IMR-90 (cell line): Measurements from ENCODE around the gene OSBP2. TPM values are rescaled to one million over a fixed set of nuclear protein-coding genes. Genes with fewer than 3 reads are reported as not detected.

Source experiments
- ATAC-seq: fragments of 200-7000 bp; cut with Tn5 transposase; 2 replicates; pipeline ENCODE4 v1.9.1; 2020; ENCODE audit warnings: low read depth, mild to moderate bottlenecking, moderate library complexity
- BruUV-seq: library from RNA; stranded (reverse); fragments of 400-500 nt; replicated peaks from 2 replicates; lab custom pipeline; 2021; lab: Mats Ljungman, UMichigan
- CTCF ChIA-PET: fragments of 300-600 bp; formaldehyde crosslinking; extraction: SDS; loops from one replicate; lab custom pipeline; 2021; ENCODE audit warnings: antibody characterized with exemption; lab: Yijun Ruan, JAX
- POLR2A ChIA-PET: fragments of 300-600 bp; sonication (Branson Sonifier 250); formaldehyde crosslinking; loops from one replicate; lab custom pipeline; 2022; ENCODE audit warnings: antibody characterized with exemption; ENCODE audit not compliant: unreplicated experiment; lab: Charles Lee
- DNase-seq: peaks from one replicate; pipeline ENCODE4 v3.0.0; 2013
- H2AFZ ChIP-seq: replicated peaks from 2 replicates; pipeline ENCODE3; 2013; ENCODE audit warnings: low read length, mild to moderate bottlenecking; ENCODE audit not compliant: poor library complexity
- H2AK5ac ChIP-seq: 2 replicates; pipeline ENCODE4 v1.6.1; 2013; ENCODE audit warnings: low read depth, low read length, inconsistent platforms
- H2AK9ac ChIP-seq: replicated peaks from 2 replicates; pipeline ENCODE3; 2013; ENCODE audit warnings: mild to moderate bottlenecking, low read depth, low read length, moderate library complexity; ENCODE audit not compliant: poor library complexity
- H2BK120ac ChIP-seq: 2 replicates; pipeline ENCODE4 v1.6.1; 2013; ENCODE audit warnings: low read depth, low read length, inconsistent platforms
- H2BK15ac ChIP-seq: 3 replicates; pipeline ENCODE4 v1.6.1; 2013; ENCODE audit warnings: low read depth, low read length, inconsistent platforms
- H2BK20ac ChIP-seq: 2 replicates; pipeline ENCODE4 v1.6.1; 2013; ENCODE audit warnings: low read depth, mild to moderate bottlenecking, inconsistent platforms, low read length, moderate library complexity
- H2BK5ac ChIP-seq: 2 replicates; pipeline ENCODE4 v1.6.1; 2013; ENCODE audit warnings: mild to moderate bottlenecking, low read depth, low read length, inconsistent platforms; ENCODE audit not compliant: poor library complexity, severe bottlenecking
- H3K14ac ChIP-seq: replicated peaks from 2 replicates; pipeline ENCODE4 v1.6.1; 2013; ENCODE audit warnings: low read depth, low read length, inconsistent platforms
- H3K18ac ChIP-seq: 2 replicates; pipeline ENCODE4 v1.6.1; 2013; ENCODE audit warnings: low read depth, low read length, control low read depth
- H3K23ac ChIP-seq: 2 replicates; pipeline ENCODE4 v1.6.1; 2013; ENCODE audit warnings: low read depth, low read length, inconsistent platforms
- H3K27ac ChIP-seq: 2 replicates; pipeline ENCODE4 v1.5.1; 2013; ENCODE audit warnings: mild to moderate bottlenecking, control low read depth, low read length; ENCODE audit not compliant: insufficient read depth
- H3K27me3 ChIP-seq: 2 replicates; pipeline ENCODE4 v1.6.1; 2013; ENCODE audit warnings: low read length; ENCODE audit not compliant: control insufficient read depth, insufficient read depth
- H3K36me3 ChIP-seq: 2 replicates; pipeline ENCODE4 v1.6.1; 2013; ENCODE audit warnings: low read length, mixed read lengths; ENCODE audit not compliant: control insufficient read depth, insufficient read depth
- H3K4ac ChIP-seq: 2 replicates; pipeline ENCODE4 v1.6.1; 2013; ENCODE audit warnings: low read depth, low read length, inconsistent platforms
- H3K4me1 ChIP-seq: 2 replicates; pipeline ENCODE4 v1.6.1; 2013; ENCODE audit warnings: low read length, mixed read lengths; ENCODE audit not compliant: control insufficient read depth, insufficient read depth
- H3K4me2 ChIP-seq: 2 replicates; pipeline ENCODE4 v1.6.1; 2013; ENCODE audit warnings: low read depth, mild to moderate bottlenecking, control low read depth, low read length, moderate library complexity
- H3K4me3 ChIP-seq: 2 replicates; pipeline ENCODE4 v1.5.1; 2013; ENCODE audit warnings: low read depth, mild to moderate bottlenecking, control low read depth, low read length, moderate library complexity; ENCODE audit not compliant: insufficient read depth
- H3K56ac ChIP-seq: 2 replicates; pipeline ENCODE4 v1.6.1; 2013; ENCODE audit warnings: low read length, inconsistent platforms; ENCODE audit not compliant: insufficient read depth; ENCODE audit errors: extremely low read depth
- H3K79me1 ChIP-seq, 2 experiments: 2 replicates each; pipeline ENCODE4 v1.6.1; 2013; ENCODE audit warnings: low read length in 2 of 2, inconsistent platforms in 1 of 2, low read depth in 1 of 2
- H3K9ac ChIP-seq: 2 replicates; pipeline ENCODE4 v1.6.1; 2013; ENCODE audit warnings: low read depth, low read length, control low read depth
- H3K9me1 ChIP-seq: 2 replicates; pipeline ENCODE4 v1.6.1; 2013; ENCODE audit warnings: low read length, inconsistent platforms; ENCODE audit not compliant: insufficient read depth
- H3K9me3 ChIP-seq: 2 replicates; pipeline ENCODE4 v1.6.1; 2013; ENCODE audit warnings: low read length; ENCODE audit not compliant: control insufficient read depth, insufficient read depth
- H4K20me1 ChIP-seq: 2 replicates; pipeline ENCODE4 v1.6.1; 2013; ENCODE audit warnings: low read length, inconsistent platforms; ENCODE audit not compliant: insufficient read depth
- H4K5ac ChIP-seq: 2 replicates; pipeline ENCODE4 v1.6.1; 2013; ENCODE audit warnings: mild to moderate bottlenecking, low read depth, low read length, control low read depth
- H4K8ac ChIP-seq, 2 experiments: 2 replicates each; pipeline ENCODE4 v1.6.1; 2013; ENCODE audit warnings: low read depth in 2 of 2, low read length in 2 of 2, control low read depth in 1 of 2, inconsistent platforms in 1 of 2
- H4K91ac ChIP-seq: 2 replicates; pipeline ENCODE4 v1.6.1; 2013; ENCODE audit warnings: low read depth, low read length, inconsistent platforms; ENCODE audit not compliant: insufficient read depth
- BHLHE40 ChIP-seq: fragments of 150-350 bp; IDR thresholded peaks from 2 replicates; pipeline ENCODE4 v1.6.1; 2016; ENCODE audit warnings: mild to moderate bottlenecking, low read depth, low read length
- CEBPB ChIP-seq: IDR thresholded peaks from 2 replicates; pipeline ENCODE4 v1.6.1; 2012; ENCODE audit warnings: low read depth, low read length, improper control_type of control experiment
- CHD1 ChIP-seq: IDR thresholded peaks from 2 replicates; pipeline ENCODE4 v1.6.1; 2012; ENCODE audit warnings: low read depth, low read length, improper control_type of control experiment
- CTCF ChIP-seq: conservative IDR thresholded peaks from 2 replicates; pipeline ENCODE4 v1.5.1; 2012; ENCODE audit warnings: mild to moderate bottlenecking, low read depth, low read length, improper control_type of control experiment
- FOS ChIP-seq: fragments of 150-350 bp; IDR thresholded peaks from 2 replicates; pipeline ENCODE4 v1.6.1; 2016; ENCODE audit warnings: low read depth, low read length
- MAFK ChIP-seq: IDR thresholded peaks from 2 replicates; pipeline ENCODE4 v1.6.1; 2012; ENCODE audit warnings: low read depth, low read length, improper control_type of control experiment
- MXI1 ChIP-seq: IDR thresholded peaks from 2 replicates; pipeline ENCODE4 v1.6.1; 2012; ENCODE audit warnings: low read depth, mild to moderate bottlenecking, low read length, moderate library complexity, borderline replicate concordance
- NFE2L2 ChIP-seq: fragments of 150-350 bp; IDR thresholded peaks from 2 replicates; pipeline ENCODE4 v1.6.1; 2016; ENCODE audit warnings: low read depth, mild to moderate bottlenecking, low read length
- POLR2A ChIP-seq: IDR thresholded peaks from 2 replicates; pipeline ENCODE4 v1.6.1; 2012; ENCODE audit warnings: mild to moderate bottlenecking, low read depth, low read length
- RAD21 ChIP-seq: IDR thresholded peaks from 2 replicates; pipeline ENCODE4 v1.6.1; 2012; ENCODE audit warnings: low read length, improper control_type of control experiment
- RCOR1 ChIP-seq: IDR thresholded peaks from 2 replicates; pipeline ENCODE4 v1.6.1; 2012; ENCODE audit warnings: mild to moderate bottlenecking, low read length, improper control_type of control experiment; ENCODE audit not compliant: insufficient replicate concordance
- RFX5 ChIP-seq: IDR thresholded peaks from 2 replicates; pipeline ENCODE4 v1.8.0; 2012; ENCODE audit warnings: low read depth, mild to moderate bottlenecking, low read length, moderate library complexity
- SMC3 ChIP-seq: fragments of 150-350 bp; IDR thresholded peaks from 2 replicates; pipeline ENCODE4 v1.6.1; 2016; ENCODE audit warnings: low read depth, mild to moderate bottlenecking, antibody characterized with exemption, low read length, moderate library complexity
- WGBS, 2 experiments: methylation state at CpG; one replicate each; pipeline versions ENCODE4 v1.1.5 to v1.1.7; 2013; ENCODE audit warnings: missing lambda C conversion rate in 2 of 2; ENCODE audit not compliant: insufficient read length in 1 of 2; ENCODE audit errors: extremely low coverage in 2 of 2; 5-methylcytosine and 5-hydroxymethylcytosine counted together
- dilution Hi-C: fragments of 300-500 bp; cut with HindIII; formaldehyde crosslinking; loops from one replicate; pipeline ENCODE4 v1.14.3; 2018; ENCODE audit warnings: low sequenced_read_pairs; ENCODE audit not compliant: unreplicated experiment
- in situ Hi-C: fragments of 300-500 bp; cut with MboI; formaldehyde crosslinking; loops from 3 replicates; pipeline ENCODE4 v1.14.3; 2019; ENCODE audit warnings: low sequenced_read_pairs, inconsistent platforms, mixed read lengths
- intact Hi-C: fragments of 100-400 bp; cut with micrococcal nuclease; formaldehyde crosslinking; loops from 2 replicates; pipeline ENCODE4 v1.10.0; 2022
- polyA plus RNA-seq, 3 experiments: library from polyadenylated mRNA; depleted of rRNA; stranded (reverse); fragments of >200 nt; gene quantifications; 2 replicates each; pipeline ENCODE4 v1.2.3, GENCODE V29; 2012; ENCODE audit warnings: low replicate concordance in 1 of 3
- total RNA-seq: library from RNA; depleted of rRNA; stranded (reverse); fragments of >200 nt; gene quantifications from 2 replicates; pipeline ENCODE4 v1.2.3, GENCODE V29; 2012
- TF ChIP-seq, protein P1 (sequence below): fragments of 150-350 bp; IDR thresholded peaks from 2 replicates; pipeline ENCODE4 v1.6.1; 2016; ENCODE audit warnings: low read depth, mild to moderate bottlenecking, low read length, moderate library complexity, borderline replicate concordance

The OSBP2 gene
- total and polyA plus RNA-seq, 2 of the 4 experiments (the other 2 are of a cell fraction), result 1.8 to 2.2 TPM

DNA sequence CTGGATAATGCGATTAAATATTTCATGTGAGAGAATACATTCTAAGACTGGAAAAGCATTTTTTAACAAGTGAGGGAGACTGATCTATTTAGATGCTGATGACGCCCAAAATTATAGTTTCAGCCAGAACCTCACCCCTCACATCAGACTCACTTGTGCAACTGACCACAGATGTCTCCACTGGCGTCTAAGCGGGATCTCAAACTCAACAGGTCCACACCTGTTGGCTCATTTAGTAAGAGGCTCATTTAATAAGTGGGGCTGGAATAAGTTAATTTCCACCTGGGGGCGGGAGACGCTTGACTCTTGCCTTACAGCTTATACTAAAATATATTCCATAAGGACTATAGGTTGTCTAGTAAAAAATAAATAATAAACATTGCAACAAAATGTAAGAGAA is 226.4 kb downstream of the OSBP2 start:
- H4K20me1 ChIP-seq, result no peaks in the 10 kb centered on the region
- no peak overlapping the region for H3K4me2 ChIP-seq
- no peak overlapping the region for H3K56ac ChIP-seq
- H2BK120ac ChIP-seq, result no peak overlapping the region
- H2AFZ ChIP-seq, result no peak overlapping the region
- no TSS peak for BruUV-seq
- no peak overlapping the region for H3K14ac ChIP-seq
- intact Hi-C loops (no loop called here), in situ Hi-C loops (loop anchor here (5.0 to 10.0 kb wide), 2 partner anchors 159 to 286 kb away; partner anchors contain the start of gene SLC35E4), dilution Hi-C loops (no loop called here)
- no peak overlapping the region for H2AK5ac ChIP-seq
- TF ChIP-seq RCOR1 (no peak), CEBPB (no peak), BHLHE40 (no peak), POLR2A (no peak), SMC3 (no peak), NFE2L2 (no peak), CHD1 (no peak), MAFK (no peak), CTCF (no peak), RAD21 (no peak), MXI1 (no peak), RFX5 (no peak), FOS (no peak)
- TF ChIP-seq, protein P1, sequence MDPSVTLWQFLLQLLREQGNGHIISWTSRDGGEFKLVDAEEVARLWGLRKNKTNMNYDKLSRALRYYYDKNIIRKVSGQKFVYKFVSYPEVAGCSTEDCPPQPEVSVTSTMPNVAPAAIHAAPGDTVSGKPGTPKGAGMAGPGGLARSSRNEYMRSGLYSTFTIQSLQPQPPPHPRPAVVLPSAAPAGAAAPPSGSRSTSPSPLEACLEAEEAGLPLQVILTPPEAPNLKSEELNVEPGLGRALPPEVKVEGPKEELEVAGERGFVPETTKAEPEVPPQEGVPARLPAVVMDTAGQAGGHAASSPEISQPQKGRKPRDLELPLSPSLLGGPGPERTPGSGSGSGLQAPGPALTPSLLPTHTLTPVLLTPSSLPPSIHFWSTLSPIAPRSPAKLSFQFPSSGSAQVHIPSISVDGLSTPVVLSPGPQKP, result no peak
- H2BK20ac ChIP-seq, result no peak overlapping the region
- H3K18ac ChIP-seq, result no peak overlapping the region
- H3K23ac ChIP-seq, result no peak overlapping the region
- no peaks in the 10 kb centered on the region for H3K27me3 ChIP-seq
- no peak overlapping the region for H3K4me3 ChIP-seq
- H3K9ac ChIP-seq, result no peak overlapping the region
- H2BK5ac ChIP-seq, result no peak overlapping the region
- H2AK9ac ChIP-seq, result no peak overlapping the region
- whole genome bisulfite sequencing, 2 experiments, result no CpG with 5 or more reads among the region's 6 CpGs
- no peaks in the 10 kb centered on the region; the same call in 1 of the 2 replicates for H3K4me1 ChIP-seq
- no peaks in the 10 kb centered on the region for H3K9me3 ChIP-seq
- H3K36me3 ChIP-seq, result peaks cover 13% of the 10 kb centered on the region
- ATAC-seq, result no peak
- no peak overlapping the region for H3K27ac ChIP-seq
- no peak overlapping the region for H4K8ac ChIP-seq
- ChIA-PET POLR2A (no interaction called here), CTCF (interaction anchor here (0.6 to 1.8 kb wide), 3 partner anchors 9 to 157 kb away, joined by 4 to 8 read pairs (median 4); no protein-coding TSS in a partner anchor)
- no peak for DNase-seq
- no peak overlapping the region for H4K91ac ChIP-seq
- no peaks in the 10 kb centered on the region; a peak in 1 of 4 replicates for H3K79me1 ChIP-seq
- H4K5ac ChIP-seq, result no peak overlapping the region
- H3K4ac ChIP-seq, result no peak overlapping the region
- H3K9me1 ChIP-seq, result no peaks in the 10 kb centered on the region; the same call in 1 of the 2 replicates
- no peak overlapping the region for H2BK15ac ChIP-seq
